Smooth muscle cell (in vitro differentiated cells): Measurements from ENCODE around the gene C4BPA. TPM values are rescaled to one million over a fixed set of nuclear protein-coding genes. Genes with fewer than 3 reads are reported as not detected.

Source experiments
- DNase-seq: peaks from one replicate; lab custom pipeline; 2025; ENCODE audit not compliant: unreplicated experiment; lab: John Stamatoyannopoulos, UW
- H2AFZ ChIP-seq: fragments of 200-600 bp; sonication (generic); 2 replicates; pipeline ENCODE4 v1.6.0; 2016; ENCODE audit warnings: antibody characterized with exemption, low read depth, mild to moderate bottlenecking
- H3F3A ChIP-seq: fragments of 200-600 bp; sonication (generic); 2 replicates; pipeline ENCODE4 v1.6.0; 2017; ENCODE audit warnings: antibody characterized with exemption, low read depth
- H3K27ac ChIP-seq: fragments of 200-600 bp; sonication (generic); 2 replicates; pipeline ENCODE4 v1.5.1; 2016; ENCODE audit warnings: low read depth, mild to moderate bottlenecking
- H3K27me3 ChIP-seq: fragments of 200-600 bp; sonication (generic); 2 replicates; pipeline ENCODE4 v1.6.1; 2016; ENCODE audit warnings: low read depth, mild to moderate bottlenecking
- H3K36me3 ChIP-seq: fragments of 200-600 bp; sonication (generic); 2 replicates; pipeline ENCODE4 v1.5.1; 2016; ENCODE audit warnings: low read depth
- H3K4me1 ChIP-seq: fragments of 200-600 bp; sonication (generic); 2 replicates; pipeline ENCODE4 v1.5.1; 2016; ENCODE audit warnings: low read depth
- H3K4me2 ChIP-seq: fragments of 200-600 bp; sonication (generic); 2 replicates; pipeline ENCODE4 v1.6.0; 2016; ENCODE audit warnings: mild to moderate bottlenecking
- H3K4me3 ChIP-seq: fragments of 200-600 bp; sonication (generic); 2 replicates; pipeline ENCODE4 v1.5.1; 2016; ENCODE audit warnings: mild to moderate bottlenecking
- H3K79me2 ChIP-seq: fragments of 200-600 bp; sonication (generic); 2 replicates; pipeline ENCODE4 v1.6.0; 2016; ENCODE audit warnings: low read depth, mild to moderate bottlenecking
- H3K9ac ChIP-seq: fragments of 200-600 bp; sonication (generic); 2 replicates; pipeline ENCODE4 v1.6.0; 2016; ENCODE audit warnings: low read depth
- H3K9me3 ChIP-seq: fragments of 200-600 bp; sonication (generic); replicated peaks from 2 replicates; pipeline ENCODE4 v1.5.1; 2016; ENCODE audit warnings: low read depth
- H4K20me1 ChIP-seq: fragments of 200-600 bp; sonication (generic); 2 replicates; pipeline ENCODE4 v1.6.0; 2016; ENCODE audit warnings: low read depth
- WGBS: methylation state at CpG from one replicate; pipeline ENCODE4 v1.1.7; 2016; ENCODE audit warnings: low lambda C conversion rate; 5-methylcytosine and 5-hydroxymethylcytosine counted together
- polyA plus RNA-seq: library from polyadenylated mRNA; unstranded; fragments of >200 nt; fragmentation: Nextera tagmentation; extraction: Ambion mirVana; gene quantifications from 2 replicates; pipeline ENCODE4 v1.2.1, GENCODE V29; 2016
- total RNA-seq: library from RNA; depleted of rRNA; stranded (reverse); fragments of >200 nt; gene quantifications from 2 replicates; pipeline ENCODE4 v1.2.3, GENCODE V29; 2014
- TF ChIP-seq, protein P1 (sequence below): fragments of 200-600 bp; sonication (generic); IDR thresholded peaks from 2 replicates; pipeline ENCODE4 v1.5.1; 2017; ENCODE audit warnings: borderline replicate concordance, mild to moderate bottlenecking, antibody characterized with exemption; ENCODE audit not compliant: insufficient read depth, poor library complexity, severe bottlenecking

C4BPA gene
- total and polyA plus RNA-seq, 2 experiments from 2014 or later, result not detected

DNA sequence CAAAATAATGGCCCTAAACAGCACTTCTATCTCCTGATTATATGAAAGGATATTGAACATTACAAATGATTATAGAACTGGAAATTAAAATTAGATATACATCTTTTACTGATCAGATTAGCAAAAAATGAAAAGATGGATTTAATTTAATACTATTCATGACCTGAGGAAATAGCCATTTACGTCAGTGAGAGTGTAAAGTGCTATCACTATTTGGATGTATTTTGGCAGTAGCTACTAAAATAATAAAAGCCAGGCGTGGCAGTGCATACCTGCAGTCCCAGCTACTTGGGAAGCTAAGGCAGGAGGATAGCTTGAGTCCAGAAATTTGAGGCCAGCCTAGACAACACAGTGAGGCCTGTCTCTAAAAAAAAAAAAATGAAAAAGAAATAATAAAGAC is 10.1 kb upstream of the C4BPA start:
- no peaks in the 10 kb centered on the region for H3K4me1 ChIP-seq
- no peak overlapping the region for H3K4me3 ChIP-seq
- DNase-seq, result no peak
- no peaks in the 10 kb centered on the region for H3K27me3 ChIP-seq
- no peak overlapping the region for H3K9ac ChIP-seq
- H3K36me3 ChIP-seq, result no peaks in the 10 kb centered on the region
- H3K9me3 ChIP-seq, result no peaks in the 10 kb centered on the region
- TF ChIP-seq, protein P1, sequence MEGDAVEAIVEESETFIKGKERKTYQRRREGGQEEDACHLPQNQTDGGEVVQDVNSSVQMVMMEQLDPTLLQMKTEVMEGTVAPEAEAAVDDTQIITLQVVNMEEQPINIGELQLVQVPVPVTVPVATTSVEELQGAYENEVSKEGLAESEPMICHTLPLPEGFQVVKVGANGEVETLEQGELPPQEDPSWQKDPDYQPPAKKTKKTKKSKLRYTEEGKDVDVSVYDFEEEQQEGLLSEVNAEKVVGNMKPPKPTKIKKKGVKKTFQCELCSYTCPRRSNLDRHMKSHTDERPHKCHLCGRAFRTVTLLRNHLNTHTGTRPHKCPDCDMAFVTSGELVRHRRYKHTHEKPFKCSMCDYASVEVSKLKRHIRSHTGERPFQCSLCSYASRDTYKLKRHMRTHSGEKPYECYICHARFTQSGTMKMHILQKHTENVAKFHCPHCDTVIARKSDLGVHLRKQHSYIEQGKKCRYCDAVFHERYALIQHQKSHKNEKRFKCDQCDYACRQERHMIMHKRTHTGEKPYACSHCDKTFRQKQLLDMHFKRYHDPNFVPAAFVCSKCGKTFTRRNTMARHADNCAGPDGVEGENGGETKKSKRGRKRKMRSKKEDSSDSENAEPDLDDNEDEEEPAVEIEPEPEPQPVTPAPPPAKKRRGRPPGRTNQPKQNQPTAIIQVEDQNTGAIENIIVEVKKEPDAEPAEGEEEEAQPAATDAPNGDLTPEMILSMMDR, result no peak
- H3F3A ChIP-seq, result no peaks in the 10 kb centered on the region
- H3K4me2 ChIP-seq, result peak overlapping the region; percentile 18
- no peak overlapping the region for H2AFZ ChIP-seq
- H3K27ac ChIP-seq, result no peak overlapping the region
- H3K79me2 ChIP-seq, result no peaks in the 10 kb centered on the region
- WGBS, result 84% methylated on average over 2 of the region's 2 CpGs
- H4K20me1 ChIP-seq, result no peaks in the 10 kb centered on the region

GRCh38 chr1:207097871-207098324 is 6.1 kb upstream of the C4BPA start:
- no peak overlapping the region for H3K27ac ChIP-seq
- H3K4me3 ChIP-seq, result no peak overlapping the region
- no peaks in the 10 kb centered on the region for H3F3A ChIP-seq
- TF ChIP-seq, protein P1, result no peak
- H3K79me2 ChIP-seq, result no peaks in the 10 kb centered on the region
- no peak overlapping the region for H3K9ac ChIP-seq
- no peaks in the 10 kb centered on the region for H3K4me1 ChIP-seq
- no peak for DNase-seq
- H3K36me3 ChIP-seq, result no peaks in the 10 kb centered on the region
- no peaks in the 10 kb centered on the region for H3K9me3 ChIP-seq
- no peak overlapping the region for H3K4me2 ChIP-seq
- no peak overlapping the region for H2AFZ ChIP-seq
- no peaks in the 10 kb centered on the region for H4K20me1 ChIP-seq
- H3K27me3 ChIP-seq, result no peaks in the 10 kb centered on the region
- 85% methylated on average over 3 of the region's 3 CpGs for WGBS

DNA sequence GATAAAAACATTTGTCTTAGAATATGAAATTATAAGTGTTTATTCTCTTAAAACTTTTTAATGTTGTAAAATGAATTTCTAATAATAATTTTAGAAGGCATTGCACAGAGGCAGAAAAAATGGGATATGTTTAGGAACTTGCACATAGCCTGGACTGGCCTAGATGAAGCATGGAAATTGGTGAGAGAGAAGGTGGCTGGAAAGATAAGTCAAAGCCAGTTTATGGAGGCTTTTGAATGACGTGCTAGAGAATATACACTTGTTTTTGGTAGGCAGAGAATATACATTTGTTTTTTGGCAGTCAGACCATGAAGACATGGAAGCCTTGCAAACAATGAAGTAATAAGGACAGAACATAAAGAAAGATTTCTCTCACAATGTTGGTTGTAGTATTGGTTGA is 2.3 kb upstream of the C4BPA start:
- no peaks in the 10 kb centered on the region for H3K27me3 ChIP-seq
- no peak overlapping the region for H3K9ac ChIP-seq
- H3K79me2 ChIP-seq, result no peaks in the 10 kb centered on the region
- no peaks in the 10 kb centered on the region for H3K4me1 ChIP-seq
- no peaks in the 10 kb centered on the region for H3F3A ChIP-seq
- TF ChIP-seq, protein P1, result no peak
- H3K27ac ChIP-seq, result no peak overlapping the region
- H2AFZ ChIP-seq, result no peak overlapping the region
- H3K4me3 ChIP-seq, result no peak overlapping the region
- no peaks in the 10 kb centered on the region for H3K36me3 ChIP-seq
- H3K4me2 ChIP-seq, result no peak overlapping the region
- DNase-seq, result no peak
- no peaks in the 10 kb centered on the region for H3K9me3 ChIP-seq
- H4K20me1 ChIP-seq, result no peaks in the 10 kb centered on the region
- WGBS, result 92% methylated on average over 1 of the region's 1 CpG

DNA sequence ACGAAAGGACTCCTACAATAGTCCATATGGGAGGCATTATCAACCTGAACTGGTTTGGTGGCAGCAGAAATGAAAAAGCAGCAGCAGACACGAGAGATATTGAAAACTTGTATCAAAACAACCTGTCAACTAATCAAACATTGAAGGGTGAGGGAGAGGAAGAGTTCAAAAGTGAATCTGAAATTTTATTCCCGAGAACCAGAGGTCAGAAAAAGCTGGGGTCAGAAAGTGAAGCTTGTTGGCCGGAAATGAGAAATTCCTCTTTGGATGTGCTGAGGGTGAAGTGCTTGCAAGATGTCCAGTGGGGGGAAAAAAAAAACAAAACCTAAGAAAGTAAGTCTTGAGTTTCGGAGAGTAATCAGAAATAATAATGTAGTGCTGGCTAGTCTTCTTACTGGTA is 1.9 kb upstream of the C4BPA start:
- no peaks in the 10 kb centered on the region for H3K27me3 ChIP-seq
- WGBS, result 93% methylated on average over 5 of the region's 5 CpGs
- H3F3A ChIP-seq, result no peaks in the 10 kb centered on the region

More for the DNA sequence above, 1.9 kb upstream of the C4BPA start:
- no peak overlapping the region for H3K4me3 ChIP-seq
- no peak overlapping the region for H3K27ac ChIP-seq
- no peak for DNase-seq
- H2AFZ ChIP-seq, result no peak overlapping the region
- H3K9me3 ChIP-seq, result no peaks in the 10 kb centered on the region
- H3K4me2 ChIP-seq, result no peak overlapping the region
- no peaks in the 10 kb centered on the region for H3K4me1 ChIP-seq
- H3K9ac ChIP-seq, result no peak overlapping the region
- H3K36me3 ChIP-seq, result no peaks in the 10 kb centered on the region
- TF ChIP-seq, protein P1, result no peak
- H4K20me1 ChIP-seq, result no peaks in the 10 kb centered on the region
- H3K79me2 ChIP-seq, result no peaks in the 10 kb centered on the region
